Endothelial cell of umbilical vein (primary cell): ENCODE measurements around the gene ATXN1.

Experiments used
- EZH2 ChIP-seq: IDR thresholded peaks from 2 replicates; pipeline ENCODE4 v1.6.1; 2012; ENCODE audit warnings: borderline replicate concordance, low read depth, mild to moderate bottlenecking, moderate library complexity, low read length, inconsistent platforms; ENCODE audit not compliant: severe bottlenecking
- FOS ChIP-seq: IDR thresholded peaks from 2 replicates; pipeline ENCODE4 v1.6.1; 2011; ENCODE audit warnings: mild to moderate bottlenecking, low read length, moderate library complexity, borderline replicate concordance; ENCODE audit not compliant: insufficient read depth
- GATA2 ChIP-seq: IDR thresholded peaks from 2 replicates; pipeline ENCODE4 v1.7.0; 2011; ENCODE audit warnings: low read depth, mild to moderate bottlenecking, moderate library complexity, mixed read lengths, low read length; ENCODE audit not compliant: insufficient read length, insufficient read depth
- MYC ChIP-seq: IDR thresholded peaks from one replicate; pipeline ENCODE4 v1.6.1; 2011; ENCODE audit warnings: mild to moderate bottlenecking, low read depth, low read length
- POLR2A ChIP-seq: IDR thresholded peaks from 2 replicates; pipeline ENCODE4 v1.6.1; 2012; ENCODE audit warnings: low read depth, mild to moderate bottlenecking, control low read depth, low read length
- POLR2AphosphoS5 ChIP-seq: IDR thresholded peaks from 2 replicates; pipeline ENCODE4 v1.6.1; 2012; ENCODE audit warnings: low read depth, mild to moderate bottlenecking, control low read depth, low read length, moderate library complexity; ENCODE audit not compliant: insufficient read depth
- TF ChIP-seq, protein P1 (sequence below), 2 donors: IDR thresholded peaks; 1 replicate in 1 of 2; 2 replicates in 1 of 2; pipeline ENCODE4 v1.5.1; 2011; ENCODE audit warnings: low read length in 2 of 2, mild to moderate bottlenecking in 2 of 2, moderate library complexity in 2 of 2, control low read depth in 1 of 2, inconsistent platforms in 1 of 2, low read depth in 1 of 2; ENCODE audit not compliant: insufficient read depth in 1 of 2; ENCODE audit errors: extremely low read depth in 1 of 2
- TF ChIP-seq, protein P2 (sequence below): IDR thresholded peaks from 2 replicates; pipeline ENCODE4 v1.6.1; 2011; ENCODE audit not compliant: insufficient read depth, insufficient read length

DNA sequence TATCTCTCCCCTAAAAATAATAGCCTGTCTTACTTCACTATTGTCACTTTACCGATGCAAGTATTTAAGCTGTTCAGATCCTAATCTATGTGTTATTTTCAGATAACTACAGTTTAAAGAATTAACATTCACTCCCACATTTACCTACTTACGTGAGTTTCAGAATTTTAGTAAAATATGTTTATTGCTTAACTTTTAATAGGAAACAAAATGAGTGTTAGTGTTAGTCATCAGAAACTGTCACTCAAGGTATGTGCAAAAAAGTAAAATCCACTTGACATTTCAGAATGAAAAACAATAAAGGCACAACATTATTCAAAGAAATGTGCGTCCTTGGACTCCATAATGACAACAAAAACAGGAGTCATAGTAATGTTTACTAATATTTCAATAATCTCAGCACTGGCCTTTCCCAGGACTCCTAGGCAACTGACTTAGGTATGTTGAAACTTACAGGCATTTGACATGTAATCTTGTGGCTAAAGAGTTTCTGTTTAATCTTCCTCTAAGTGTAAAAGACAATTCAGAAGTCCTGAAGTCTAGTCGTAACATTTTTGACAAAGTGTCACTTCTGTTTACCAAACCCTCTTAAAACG lies 4.5 kb downstream of the ATXN1 start:
- TF ChIP-seq, protein P1, sequence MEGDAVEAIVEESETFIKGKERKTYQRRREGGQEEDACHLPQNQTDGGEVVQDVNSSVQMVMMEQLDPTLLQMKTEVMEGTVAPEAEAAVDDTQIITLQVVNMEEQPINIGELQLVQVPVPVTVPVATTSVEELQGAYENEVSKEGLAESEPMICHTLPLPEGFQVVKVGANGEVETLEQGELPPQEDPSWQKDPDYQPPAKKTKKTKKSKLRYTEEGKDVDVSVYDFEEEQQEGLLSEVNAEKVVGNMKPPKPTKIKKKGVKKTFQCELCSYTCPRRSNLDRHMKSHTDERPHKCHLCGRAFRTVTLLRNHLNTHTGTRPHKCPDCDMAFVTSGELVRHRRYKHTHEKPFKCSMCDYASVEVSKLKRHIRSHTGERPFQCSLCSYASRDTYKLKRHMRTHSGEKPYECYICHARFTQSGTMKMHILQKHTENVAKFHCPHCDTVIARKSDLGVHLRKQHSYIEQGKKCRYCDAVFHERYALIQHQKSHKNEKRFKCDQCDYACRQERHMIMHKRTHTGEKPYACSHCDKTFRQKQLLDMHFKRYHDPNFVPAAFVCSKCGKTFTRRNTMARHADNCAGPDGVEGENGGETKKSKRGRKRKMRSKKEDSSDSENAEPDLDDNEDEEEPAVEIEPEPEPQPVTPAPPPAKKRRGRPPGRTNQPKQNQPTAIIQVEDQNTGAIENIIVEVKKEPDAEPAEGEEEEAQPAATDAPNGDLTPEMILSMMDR (IDR thresholded peaks at IDR 0.05; ENCODE audit: extremely low read depth in 1 of 2, insufficient read depth in 1 of 2, low read depth in 1 of 2, low read length in 2 of 2), result no peak
- TF ChIP-seq POLR2AphosphoS5 (no peak), EZH2 (no peak), POLR2A (no peak), MYC (no peak), FOS (no peak), GATA2 (no peak)
- TF ChIP-seq, protein P2, sequence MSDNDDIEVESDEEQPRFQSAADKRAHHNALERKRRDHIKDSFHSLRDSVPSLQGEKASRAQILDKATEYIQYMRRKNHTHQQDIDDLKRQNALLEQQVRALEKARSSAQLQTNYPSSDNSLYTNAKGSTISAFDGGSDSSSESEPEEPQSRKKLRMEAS, result no peak
